ENCODE measurements around the gene ZNF609.

DNA sequence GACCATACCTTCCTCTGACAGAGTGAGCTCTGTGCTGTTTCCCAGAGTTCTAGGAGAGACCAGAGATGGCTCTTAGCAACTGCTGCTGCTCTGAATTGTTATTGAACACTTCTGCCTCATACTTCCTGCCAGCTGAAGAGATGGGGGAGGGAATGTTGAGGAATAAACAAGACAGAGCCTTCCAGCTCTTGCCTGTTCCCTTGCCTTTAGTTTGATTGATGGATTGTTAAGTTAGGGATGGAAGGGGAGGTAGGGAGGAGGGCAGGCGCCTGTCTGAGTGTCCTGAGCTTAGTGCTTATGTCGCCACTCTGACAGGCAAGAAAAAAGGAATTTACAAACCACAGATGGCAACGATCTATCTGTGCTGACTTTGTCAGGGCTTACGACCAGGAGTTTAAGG is 42.8 kb downstream of the ZNF609 start:
- TF ChIP-seq POLR2AphosphoS5 (IDR thresholded peaks at IDR 0.05): no peak
- no peak for TF ChIP-seq CTCF (IDR thresholded peaks at IDR 0.05)
- TF ChIP-seq POLR2A (IDR thresholded peaks at IDR 0.05): no peak
- no peak for TF ChIP-seq EP300 (IDR thresholded peaks at IDR 0.05)

All from gastroesophageal sphincter (tissue), 3 donors.